HepG2 (cell line): Measurements from ENCODE around the gene ELL3. TPM values are rescaled to one million over a fixed set of nuclear protein-coding genes. Genes with fewer than 3 reads are reported as not detected.

Experiments used
- ATAD3A ChIP-seq: sonication (generic); formaldehyde crosslinking; IDR thresholded peaks from 2 replicates; pipeline ENCODE4 v1.4.0; 2020; ENCODE audit warnings: missing genetic modification reagents
- HDAC2 ChIP-seq: sonication (generic); formaldehyde crosslinking; IDR thresholded peaks from 2 replicates; pipeline ENCODE4 v1.4.0; 2020; ENCODE audit warnings: missing genetic modification reagents
- HNRNPUL1 ChIP-seq: fragments of 200-400 bp; formaldehyde crosslinking; IDR thresholded peaks from 2 replicates; pipeline ENCODE4 v1.6.1; 2017; ENCODE audit warnings: low read depth, mild to moderate bottlenecking, low read length, moderate library complexity
- HOXA7 ChIP-seq: sonication (generic); formaldehyde crosslinking; IDR thresholded peaks from 2 replicates; pipeline ENCODE4 v1.8.1; 2022; ENCODE audit warnings: mild to moderate bottlenecking, missing genetic modification reagents, moderate library complexity
- IKZF1 ChIP-seq: fragments of 450-650 bp; IDR thresholded peaks from 2 replicates; pipeline ENCODE4 v1.7.1; 2016
- IRF2 ChIP-seq: IDR thresholded peaks from 2 replicates; pipeline ENCODE4 v1.6.1; 2018; ENCODE audit warnings: missing genetic modification reagents, missing compliant biosample characterization
- JUN ChIP-seq: sonication (generic); formaldehyde crosslinking; IDR thresholded peaks from 2 replicates; pipeline ENCODE4 v1.4.0; 2020; ENCODE audit warnings: mild to moderate bottlenecking, missing genetic modification reagents
- MXD1 ChIP-seq: sonication (generic); formaldehyde crosslinking; IDR thresholded peaks from 2 replicates; pipeline ENCODE4 v1.4.0; 2020; ENCODE audit warnings: mild to moderate bottlenecking, missing genetic modification reagents
- NCOA2 ChIP-seq: sonication (generic); formaldehyde crosslinking; IDR thresholded peaks from 2 replicates; pipeline ENCODE4 v1.8.0; 2022; ENCODE audit warnings: inconsistent platforms
- NR1H2 ChIP-seq: sonication (generic); formaldehyde crosslinking; IDR thresholded peaks from 2 replicates; pipeline ENCODE4 v1.8.1; 2022; ENCODE audit warnings: low read depth, missing genetic modification reagents, borderline replicate concordance
- SATB2 ChIP-seq: sonication (generic); formaldehyde crosslinking; IDR thresholded peaks from 2 replicates; pipeline ENCODE4 v1.5.0; 2020; ENCODE audit warnings: missing genetic modification reagents
- SMC3 ChIP-seq: IDR thresholded peaks from 2 replicates; pipeline ENCODE4 v1.6.1; 2011; ENCODE audit warnings: low read length, improper control_type of control experiment
- TAF1 ChIP-seq: sonication (generic); formaldehyde crosslinking; IDR thresholded peaks from 2 replicates; pipeline ENCODE4 v1.4.0; 2020; ENCODE audit warnings: missing genetic modification reagents
- TFDP1 ChIP-seq: IDR thresholded peaks from 2 replicates; pipeline ENCODE4 v1.6.1; 2016; ENCODE audit warnings: missing compliant biosample characterization, missing genetic modification reagents, borderline replicate concordance
- TFE3 ChIP-seq: IDR thresholded peaks from 2 replicates; pipeline ENCODE4 v1.6.1; 2016
- THAP11 ChIP-seq: IDR thresholded peaks from 2 replicates; pipeline ENCODE4 v1.6.1; 2016; ENCODE audit warnings: missing biosample characterization, missing genetic modification reagents
- ZEB1 ChIP-seq: IDR thresholded peaks from 2 replicates; pipeline ENCODE4 v1.6.1; 2012; ENCODE audit warnings: mild to moderate bottlenecking, low read depth, inconsistent platforms; ENCODE audit not compliant: insufficient replicate concordance
- ZFP90 ChIP-seq: sonication (generic); formaldehyde crosslinking; IDR thresholded peaks from 2 replicates; pipeline ENCODE4 v1.8.0; 2022; ENCODE audit warnings: missing genetic modification reagents, mild to moderate bottlenecking, inconsistent platforms, borderline replicate concordance
- ZNF101 ChIP-seq: sonication (generic); formaldehyde crosslinking; IDR thresholded peaks from 2 replicates; pipeline ENCODE4 v1.4.0; 2020; ENCODE audit warnings: mild to moderate bottlenecking, low read depth, missing genetic modification reagents, borderline replicate concordance
- ZNF18 ChIP-seq: sonication (generic); formaldehyde crosslinking; IDR thresholded peaks from 2 replicates; pipeline ENCODE4 v1.8.0; 2022; ENCODE audit warnings: mild to moderate bottlenecking, missing genetic modification reagents; ENCODE audit not compliant: insufficient replicate concordance
- ZNF574 ChIP-seq: sonication (generic); formaldehyde crosslinking; IDR thresholded peaks from 2 replicates; pipeline ENCODE4 v1.4.0; 2020; ENCODE audit warnings: missing genetic modification reagents
- ZNF577 ChIP-seq: sonication (generic); formaldehyde crosslinking; IDR thresholded peaks from 2 replicates; pipeline ENCODE4 v1.4.0; 2020; ENCODE audit warnings: mild to moderate bottlenecking, low read depth, missing genetic modification reagents, borderline replicate concordance
- ZNF816 ChIP-seq: sonication (generic); formaldehyde crosslinking; IDR thresholded peaks from 2 replicates; pipeline ENCODE4 v1.8.0; 2022; ENCODE audit warnings: missing genetic modification reagents, mild to moderate bottlenecking, borderline replicate concordance
- ZZZ3 ChIP-seq: sonication (generic); formaldehyde crosslinking; IDR thresholded peaks from 2 replicates; pipeline ENCODE4 v1.4.0; 2020; ENCODE audit warnings: missing genetic modification reagents, mild to moderate bottlenecking, borderline replicate concordance
- polyA plus RNA-seq, 8 experiments: library from polyadenylated mRNA; depleted of rRNA in 3 of 8; stranded (reverse) in 7 of 8; unstranded in 1 of 8; fragments of >200 nt; fragmentation: Illumina TruSeq in 4 of 8; extraction: Trizol in 4 of 8; gene quantifications; 2 replicates each; pipeline versions ENCODE4 v1.2.1 to v1.2.3, GENCODE V29; 2011 to 2016; ENCODE audit warnings: low read depth in 4 of 8, missing spikeins in 1 of 8, mixed read lengths in 1 of 8; ENCODE audit not compliant: insufficient read depth in 1 of 8
- total RNA-seq, 5 experiments: library from RNA; depleted of rRNA; stranded (reverse); fragments of >200 nt; fragmentation: Illumina TruSeq; extraction: Trizol; gene quantifications; 2 replicates each; pipeline ENCODE4 v1.2.3, GENCODE V29; 2016; ENCODE audit warnings: low read depth in 1 of 5

ELL3 gene
- total and polyA plus RNA-seq, 2 of the 13 experiments (the other 11 are each of a cell fraction or from before 2014, with no cell fraction given): 6.1 to 8.8 TPM

GRCh38 chr15:43776718-43777266 is at the start of gene ELL3 (continued):
- TF ChIP-seq TFDP1 (CRISPR knock-in tag): no peak
- TF ChIP-seq HDAC2: no peak
- TF ChIP-seq ZNF574: 0 out of 2 replicates have a peak, but pooled peaks have one; percentile 3
- TF ChIP-seq SMC3: no peak
- TF ChIP-seq HOXA7 (CRISPR knock-in tag): no peak
- TF ChIP-seq ZFP90 (CRISPR knock-in tag): no peak
- no peak for TF ChIP-seq THAP11 (CRISPR knock-in tag)
- no peak for TF ChIP-seq IRF2 (CRISPR knock-in tag)
- TF ChIP-seq ATAD3A (CRISPR knock-in tag): no peak
- TF ChIP-seq TAF1 (CRISPR knock-in tag): peak; percentile 12; the same call in 1 of the 2 replicates
- no peak for TF ChIP-seq HNRNPUL1
- no peak for TF ChIP-seq JUN (CRISPR knock-in tag)
- no peak for TF ChIP-seq ZZZ3 (CRISPR knock-in tag)
- 0 out of 2 replicates have a peak, but pooled peaks have one; percentile 31 for TF ChIP-seq ZNF816
- TF ChIP-seq ZEB1: no peak
- no peak for TF ChIP-seq ZNF18 (CRISPR knock-in tag)
- TF ChIP-seq TFE3 (CRISPR knock-in tag): no peak
- TF ChIP-seq NCOA2 (CRISPR knock-in tag): no peak
- TF ChIP-seq NR1H2: no peak
- TF ChIP-seq ZNF101 (CRISPR knock-in tag): no peak
- no peak for TF ChIP-seq SATB2 (CRISPR knock-in tag)
- TF ChIP-seq ZNF577 (CRISPR knock-in tag): no peak
- no peak for TF ChIP-seq MXD1 (CRISPR knock-in tag)
- TF ChIP-seq IKZF1: no peak
